GM21737 (cell line): ENCODE results near the gene AHDC1.

Source experiments
- ATAC-seq: cut with Tn5 transposase; IDR thresholded peaks from one replicate; pipeline ENCODE4 v1.9.1; 2021; ENCODE audit warnings: mild to moderate bottlenecking, moderate library complexity; ENCODE audit not compliant: unreplicated experiment

AHDC1 gene

GRCh38 chr1:27615346-27616192 lies 11.6 kb upstream of the AHDC1 start:
- ATAC-seq = no peak

DNA sequence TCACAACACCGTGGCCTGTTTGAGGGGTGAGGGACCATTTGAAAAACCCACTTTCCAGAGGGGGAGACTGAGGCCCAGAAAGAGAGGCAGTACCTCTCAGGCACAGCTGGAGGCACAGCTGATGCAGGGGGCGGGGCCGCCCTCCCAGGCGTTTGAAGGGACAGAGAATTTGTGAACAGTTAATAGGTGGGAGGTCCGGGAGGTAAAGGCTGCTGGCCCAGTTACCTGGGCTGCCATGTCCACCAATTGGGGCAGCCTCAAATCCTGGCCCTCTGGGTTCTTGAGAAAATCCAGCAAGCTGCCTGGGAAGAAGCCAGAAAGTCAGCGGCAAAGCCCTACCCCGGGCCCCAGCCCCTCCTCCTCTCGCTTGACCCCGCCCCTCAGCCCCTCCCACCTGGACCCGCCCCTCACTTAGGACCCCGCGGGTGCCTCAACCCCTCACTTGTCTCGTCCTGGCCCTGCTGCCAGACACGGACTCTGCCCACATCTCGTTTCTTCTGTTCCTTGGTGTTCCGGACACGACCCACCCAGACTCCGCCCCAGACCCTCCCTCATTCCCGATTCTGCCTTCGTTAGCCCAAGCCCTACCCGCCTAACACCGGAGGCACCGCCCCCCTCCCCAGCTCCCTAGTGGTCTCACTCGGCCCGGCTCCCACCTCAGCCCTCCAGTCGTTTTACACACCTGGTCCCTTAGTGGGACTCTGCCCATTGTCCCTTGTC lies 10.8 kb upstream of the AHDC1 start:
- ATAC-seq = no peak

DNA sequence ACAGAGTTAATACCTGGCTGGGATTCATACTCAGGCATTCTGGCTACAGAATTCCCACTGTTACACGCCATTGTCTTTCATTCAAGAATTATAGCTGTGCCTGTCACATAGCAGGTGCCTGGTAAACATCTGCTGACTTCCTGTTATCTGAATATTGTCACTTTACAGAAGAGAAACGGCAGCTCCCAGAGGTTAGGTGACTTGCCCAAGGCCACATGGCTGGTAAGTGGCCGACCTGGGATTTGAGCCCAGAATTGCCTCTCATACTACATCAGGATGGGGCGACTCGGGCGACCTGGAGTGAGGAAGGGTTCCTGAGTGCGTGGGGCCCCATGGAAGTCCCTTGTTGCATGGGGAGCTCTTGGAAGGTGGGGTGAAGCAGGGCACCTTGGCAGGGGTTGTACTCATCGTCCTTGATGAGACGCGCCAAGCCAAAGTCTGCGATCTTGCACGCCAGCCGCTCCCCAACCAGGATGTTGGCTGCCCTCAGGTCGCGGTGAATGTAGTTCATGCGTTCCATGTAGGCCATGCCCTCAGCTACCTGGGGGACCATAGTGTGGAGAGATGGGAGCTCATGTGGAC lies 10.2 kb upstream of the AHDC1 start:
- ATAC-seq = no peak

DNA sequence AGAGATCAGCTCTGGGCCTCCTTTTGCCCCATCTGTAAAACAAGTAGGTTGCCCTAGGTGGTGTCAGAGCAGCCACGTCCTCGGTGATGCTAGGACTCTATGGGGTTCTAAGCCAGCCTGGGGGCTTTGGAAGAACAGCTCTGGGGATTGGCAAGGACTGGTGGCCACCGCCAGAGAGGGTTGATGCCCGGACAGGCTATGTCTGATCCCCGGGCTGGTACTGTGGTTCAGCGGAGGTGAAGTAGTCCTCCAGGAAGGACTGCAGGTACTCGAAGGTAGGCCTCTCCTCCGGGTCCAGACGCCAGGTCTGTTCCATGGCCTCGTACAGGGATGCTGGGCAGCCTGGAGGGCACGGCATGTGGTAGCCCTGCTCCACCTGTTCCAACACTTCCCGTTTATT lies 8.8 kb upstream of the AHDC1 start:
- ATAC-seq = no peak

DNA sequence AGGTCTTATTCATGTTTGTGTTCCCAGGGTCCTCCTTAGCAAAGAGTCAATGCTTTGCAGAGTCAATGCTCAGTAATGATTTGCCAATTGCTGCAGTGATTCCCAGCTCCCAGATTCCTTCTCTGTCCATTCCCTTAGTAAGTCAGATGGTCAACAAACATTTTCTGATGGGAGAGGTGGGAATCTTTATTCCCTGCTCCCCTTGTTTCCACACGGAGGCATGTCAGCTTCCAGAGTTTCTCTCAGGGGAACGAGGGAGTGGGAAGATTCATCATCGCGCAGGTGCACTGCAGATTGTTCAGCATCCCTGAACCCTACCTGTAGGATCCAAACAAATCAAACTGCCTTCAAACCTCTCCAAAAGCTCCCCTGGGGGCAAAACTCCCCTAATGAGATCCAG lies 7.5 kb upstream of the AHDC1 start:
- no peak for ATAC-seq

DNA sequence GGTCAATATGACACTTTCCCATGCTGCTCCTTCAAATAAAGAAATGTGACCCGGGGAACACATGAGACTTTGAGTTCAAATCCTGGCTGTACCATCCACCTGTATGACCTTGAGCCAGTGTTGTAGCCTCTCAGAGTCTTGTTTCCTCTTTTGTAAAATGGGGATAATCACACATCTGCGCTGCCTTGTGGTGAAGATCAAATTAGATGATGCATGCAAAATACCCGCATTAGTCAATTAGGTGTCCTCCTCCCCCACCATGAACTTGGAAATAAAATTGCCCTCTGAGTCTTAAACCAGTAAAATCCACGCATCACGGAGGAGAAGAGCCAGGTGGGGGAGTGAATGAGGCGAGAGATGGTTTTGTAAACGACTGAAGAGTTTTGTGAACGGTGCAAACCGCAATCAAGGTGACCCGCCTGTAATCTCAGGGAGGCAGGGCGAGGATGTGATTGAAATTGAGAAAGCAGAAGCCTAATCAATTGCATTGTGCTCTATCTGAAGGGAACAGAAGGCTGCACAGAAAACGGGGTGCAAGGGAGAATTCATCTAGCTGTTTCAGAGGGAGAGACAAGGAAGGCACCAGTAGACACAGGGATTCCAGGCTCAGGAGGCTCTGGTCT lies 5.8 kb upstream of the AHDC1 start:
- ATAC-seq = no peak

DNA sequence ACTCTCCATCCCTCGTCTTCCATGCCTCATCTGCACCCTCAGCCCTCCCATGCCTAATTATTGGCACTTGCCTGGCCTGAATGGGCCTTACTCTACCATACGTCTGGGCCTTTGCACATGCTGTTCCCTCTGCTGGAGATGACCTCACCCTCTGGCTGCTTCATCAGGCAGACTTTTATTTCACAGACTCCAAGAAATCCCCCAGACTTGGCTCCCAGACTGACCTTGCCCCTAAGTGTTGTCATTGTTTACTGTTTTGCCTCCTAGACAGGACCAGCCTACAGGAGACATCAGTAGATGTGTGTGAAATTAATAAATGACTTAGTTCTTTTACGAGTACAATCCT lies 5.2 kb upstream of the AHDC1 start:
- no peak for ATAC-seq

GRCh38 chr1:27607239-27607804 lies 3.4 kb upstream of the AHDC1 start:
- no peak for ATAC-seq

- ATAC-seq = no peak
These were observed 2.8 kb upstream of the AHDC1 start for GRCh38 chr1:27606708-27607238.

GRCh38 chr1:27605796-27606707 lies 2.1 kb upstream of the AHDC1 start:
- no peak for ATAC-seq

DNA sequence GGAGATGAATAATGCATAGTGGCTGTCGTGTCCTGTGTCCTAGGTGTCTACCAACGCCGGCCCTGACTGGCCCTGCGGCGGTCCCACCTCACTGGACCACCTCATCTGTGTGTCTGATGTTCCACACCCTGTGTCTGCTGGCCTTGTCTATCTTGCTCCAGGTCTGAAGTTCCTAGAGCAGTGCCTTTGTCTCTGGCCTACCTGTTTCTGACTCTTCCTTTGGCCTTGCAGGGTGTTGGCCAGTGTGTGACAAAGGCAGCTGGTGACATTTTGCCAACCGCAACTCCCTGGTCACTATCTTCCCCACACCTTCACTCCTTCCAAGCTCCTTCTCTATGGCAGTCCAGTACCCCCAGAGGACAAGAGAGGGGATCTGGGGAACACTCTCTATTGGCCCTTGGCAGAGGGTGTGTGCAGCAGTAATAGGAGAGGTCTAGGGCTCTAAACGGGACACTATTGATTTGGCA lies 1.4 kb upstream of the AHDC1 start:
- no peak for ATAC-seq

DNA sequence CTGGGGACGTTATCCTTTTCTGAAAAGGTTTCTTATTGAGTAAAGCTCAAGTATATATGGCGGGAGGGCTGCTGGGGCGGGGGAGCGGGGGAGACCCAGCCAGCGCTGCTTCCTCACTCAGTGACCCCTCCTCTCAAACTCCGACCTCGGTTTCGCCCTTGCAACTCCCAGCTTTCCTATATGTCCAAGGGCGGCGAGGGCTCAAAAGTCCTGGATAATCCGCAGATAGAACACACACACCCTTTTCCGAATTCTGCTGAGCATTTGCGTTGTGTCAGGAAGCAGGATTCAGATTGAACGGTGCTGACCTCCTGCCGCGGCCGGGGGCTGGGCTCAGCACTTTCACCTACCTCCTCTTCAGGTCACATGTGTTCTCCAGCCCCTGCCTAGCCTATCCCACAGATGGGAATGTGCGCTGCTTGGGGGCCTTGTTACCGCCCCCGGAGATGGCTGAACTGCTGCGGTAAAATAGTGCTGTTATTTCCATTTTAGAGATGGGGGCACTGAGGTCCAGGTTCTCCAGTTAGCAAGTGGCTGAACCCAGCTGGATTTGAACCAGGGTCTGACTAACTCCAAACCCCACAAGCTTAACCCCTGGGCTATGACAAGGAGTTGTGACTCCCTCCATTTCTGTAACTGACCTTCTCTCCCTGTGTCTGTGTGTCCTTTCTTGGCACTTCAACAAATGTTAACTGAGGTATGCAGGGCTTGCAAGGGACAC lies 795 bp upstream of the AHDC1 start:
- ATAC-seq = no peak

GRCh38 chr1:27603309-27603680 lies 649 bp downstream of the AHDC1 start:
- no peak for ATAC-seq

DNA sequence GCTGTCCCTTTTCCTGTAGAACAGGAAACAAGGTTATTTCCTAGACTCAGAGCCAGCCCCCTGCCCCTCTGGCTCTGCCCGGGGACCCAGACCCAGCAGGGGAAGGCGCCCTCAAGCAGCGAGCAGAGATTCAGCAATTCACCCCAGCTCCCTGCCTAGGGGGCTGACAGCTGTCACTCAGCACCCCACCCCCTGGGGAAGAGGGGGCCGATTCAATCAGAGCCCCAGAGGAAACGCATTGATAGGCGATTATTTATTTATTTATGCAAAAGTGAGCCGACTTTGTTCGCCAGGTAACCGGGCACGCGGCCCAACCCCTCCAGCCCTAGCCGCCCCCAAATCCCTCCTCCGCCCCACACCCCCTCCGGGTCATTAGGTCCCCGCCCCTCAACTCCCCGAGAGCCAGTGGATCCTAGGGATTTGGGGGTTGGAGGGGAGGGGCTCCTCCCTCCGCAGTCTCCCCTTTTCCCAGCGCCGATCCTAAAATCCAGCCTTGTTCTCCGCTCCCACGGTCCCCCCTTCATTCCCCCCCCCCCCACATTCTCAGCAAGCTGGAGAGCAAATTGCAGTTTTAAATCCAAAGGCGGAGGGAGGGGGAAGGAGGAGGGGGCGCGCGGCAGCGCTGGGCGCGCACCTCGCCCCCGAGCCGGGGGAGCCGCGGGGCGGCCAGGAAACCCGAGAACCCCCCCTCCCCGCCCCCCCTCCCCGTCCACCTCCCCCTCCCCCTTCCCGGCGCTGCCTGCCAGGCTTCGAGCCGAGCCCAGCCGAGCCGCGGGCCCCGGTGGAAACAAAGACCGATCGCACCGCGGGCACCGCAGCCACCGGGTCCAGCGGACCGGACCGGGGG lies 1.3 kb downstream of the AHDC1 start:
- no peak for ATAC-seq

DNA sequence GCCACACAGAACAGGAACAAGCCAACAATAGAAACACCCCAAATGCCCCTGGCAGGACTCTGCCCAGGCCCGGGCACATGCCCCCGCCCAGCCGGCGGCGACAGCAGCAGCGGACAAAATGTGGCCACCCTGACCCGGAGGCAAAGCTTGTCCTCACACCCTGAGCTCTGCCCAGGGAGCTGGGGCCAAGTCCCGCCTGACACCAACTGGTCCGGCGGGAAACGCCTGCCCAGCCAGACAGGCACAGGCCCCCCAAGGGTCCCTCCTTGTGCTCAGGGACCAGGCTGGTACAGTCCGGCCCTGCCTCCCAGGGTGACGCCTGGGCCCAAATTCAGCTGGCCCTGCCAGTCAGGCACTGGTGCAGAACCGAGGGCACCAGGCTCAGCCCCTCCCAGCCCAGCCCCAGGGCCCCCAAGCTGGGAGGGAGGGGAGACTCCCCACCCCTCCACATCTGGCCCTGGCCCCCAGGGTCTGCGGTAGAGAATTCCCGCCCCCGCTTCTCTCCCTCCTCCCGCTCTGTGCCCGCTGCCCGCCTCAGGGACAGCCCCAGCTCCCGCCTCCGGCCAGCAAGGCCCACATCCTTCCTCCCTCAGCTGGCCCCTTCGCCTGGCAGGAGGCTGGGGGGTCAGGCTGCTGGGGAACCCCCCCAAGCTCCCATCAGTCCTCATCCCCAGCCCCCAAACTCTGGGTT lies 2.0 kb downstream of the AHDC1 start:
- ATAC-seq = no peak

- no peak for ATAC-seq
These were observed 2.6 kb downstream of the AHDC1 start for GRCh38 chr1:27601321-27601770.

- no peak for ATAC-seq
These were observed 3.3 kb downstream of the AHDC1 start for GRCh38 chr1:27600498-27601175.
